H9 (cell line): ENCODE measurements around the gene SCP2. TPM values are rescaled to one million over a fixed set of nuclear protein-coding genes. Genes with fewer than 3 reads are reported as not detected.

Experiments used
- DNase-seq: peaks from one replicate; pipeline ENCODE4 v3.0.0-alpha.2; 2017
- H2AFZ ChIP-seq: one replicate; pipeline ENCODE4 v1.6.1; 2013; ENCODE audit warnings: mild to moderate bottlenecking, low read length, control low read depth, moderate library complexity
- H2AK5ac ChIP-seq: 2 replicates; pipeline ENCODE4 v1.6.1; 2013; ENCODE audit warnings: low read length, control low read depth, mixed read lengths; ENCODE audit not compliant: insufficient read length
- H2BK120ac ChIP-seq: one replicate; pipeline ENCODE4 v1.6.1; 2013; ENCODE audit warnings: low read depth, mild to moderate bottlenecking, low read length, control low read depth, inconsistent platforms; ENCODE audit not compliant: poor library complexity, severe bottlenecking
- H2BK12ac ChIP-seq: 2 replicates; pipeline ENCODE4 v1.6.1; 2013; ENCODE audit warnings: low read length, control low read depth, mixed read lengths, low read depth; ENCODE audit not compliant: insufficient read length
- H2BK15ac ChIP-seq: 2 replicates; pipeline ENCODE4 v1.6.1; 2013; ENCODE audit warnings: low read depth, low read length, control low read depth
- H2BK20ac ChIP-seq: one replicate; pipeline ENCODE4 v1.6.1; 2013; ENCODE audit warnings: low read depth, mild to moderate bottlenecking, low read length, control low read depth, inconsistent platforms; ENCODE audit not compliant: poor library complexity, severe bottlenecking
- H2BK5ac ChIP-seq: 2 replicates; pipeline ENCODE4 v1.6.1; 2013; ENCODE audit warnings: low read length, control low read depth, mixed read lengths; ENCODE audit not compliant: insufficient read length
- H3K14ac ChIP-seq: 2 replicates; pipeline ENCODE4 v1.6.1; 2013; ENCODE audit warnings: low read length, control low read depth; ENCODE audit not compliant: insufficient read depth
- H3K18ac ChIP-seq: 2 replicates; pipeline ENCODE4 v1.6.1; 2013; ENCODE audit warnings: low read depth, mild to moderate bottlenecking, mixed read lengths, low read length, control low read depth; ENCODE audit not compliant: insufficient read length
- H3K23ac ChIP-seq: 2 replicates; pipeline ENCODE4 v1.6.1; 2013; ENCODE audit warnings: low read length, control low read depth, mixed read lengths, low read depth; ENCODE audit not compliant: insufficient read length
- H3K23me2 ChIP-seq: 2 replicates; pipeline ENCODE4 v1.6.1; 2013; ENCODE audit warnings: low read depth, mild to moderate bottlenecking, mixed read lengths, low read length, control low read depth; ENCODE audit not compliant: insufficient read length, poor library complexity, severe bottlenecking
- H3K27ac ChIP-seq: 2 replicates; pipeline ENCODE4 v1.5.1; 2013; ENCODE audit warnings: low read length, control low read depth, mixed read lengths, low read depth; ENCODE audit not compliant: insufficient read length
- H3K27me3 ChIP-seq: 2 replicates; pipeline ENCODE4 v1.6.1; 2013; ENCODE audit warnings: low read length, control low read depth, inconsistent platforms; ENCODE audit not compliant: insufficient read depth
- H3K4ac ChIP-seq: 2 replicates; pipeline ENCODE4 v1.6.1; 2013; ENCODE audit warnings: low read depth, mild to moderate bottlenecking, control low read depth, inconsistent platforms, low read length, moderate library complexity
- H3K4me1 ChIP-seq: 2 replicates; pipeline ENCODE4 v1.6.1; 2013; ENCODE audit warnings: low read length, control low read depth, inconsistent platforms; ENCODE audit not compliant: insufficient read depth
- H3K4me2 ChIP-seq: 2 replicates; pipeline ENCODE4 v1.6.1; 2013; ENCODE audit warnings: low read length, control low read depth, mixed read lengths; ENCODE audit not compliant: insufficient read length, insufficient read depth
- H3K56ac ChIP-seq: 2 replicates; pipeline ENCODE4 v1.6.1; 2013; ENCODE audit warnings: low read depth, mild to moderate bottlenecking, mixed read lengths, low read length, control low read depth; ENCODE audit not compliant: insufficient read length
- H3K79me1 ChIP-seq: 2 replicates; pipeline ENCODE4 v1.6.1; 2013; ENCODE audit warnings: low read depth, mild to moderate bottlenecking, moderate library complexity, low read length, control low read depth, inconsistent platforms; ENCODE audit not compliant: insufficient read depth, poor library complexity, severe bottlenecking
- H3K79me2 ChIP-seq: 2 replicates; pipeline ENCODE4 v1.6.1; 2013; ENCODE audit warnings: low read length, control low read depth, inconsistent platforms; ENCODE audit not compliant: insufficient read depth
- H3K9ac ChIP-seq: 2 replicates; pipeline ENCODE4 v1.6.1; 2013; ENCODE audit warnings: low read length, control low read depth, mixed read lengths; ENCODE audit not compliant: insufficient read length; ENCODE audit errors: extremely low read depth
- H3K9me3 ChIP-seq: one replicate; pipeline ENCODE4 v1.6.1; 2013; ENCODE audit warnings: low read depth, low read length, inconsistent platforms; ENCODE audit not compliant: control insufficient read depth
- H3T11ph ChIP-seq: one replicate; pipeline ENCODE4 v1.6.1; 2013; ENCODE audit warnings: mild to moderate bottlenecking, low read length, control low read depth, inconsistent platforms
- H4K20me1 ChIP-seq: one replicate; pipeline ENCODE4 v1.6.1; 2013; ENCODE audit not compliant: control insufficient read depth, insufficient read length, insufficient read depth
- H4K5ac ChIP-seq: 2 replicates; pipeline ENCODE4 v1.6.1; 2013; ENCODE audit warnings: low read depth, mild to moderate bottlenecking, mixed read lengths, low read length, control low read depth; ENCODE audit not compliant: insufficient read length
- H4K8ac ChIP-seq: replicated peaks from 2 replicates; pipeline ENCODE4 v1.6.1; 2013; ENCODE audit warnings: low read length, control low read depth, mixed read lengths, low read depth; ENCODE audit not compliant: insufficient read length
- H4K91ac ChIP-seq: 2 replicates; pipeline ENCODE4 v1.6.1; 2013; ENCODE audit warnings: low read depth, mild to moderate bottlenecking, moderate library complexity, mixed read lengths, low read length, control low read depth; ENCODE audit not compliant: insufficient read length
- H3K27ac Mint-ChIP-seq, 3 experiments: 2 replicates in 2 of 3; 3 replicates in 1 of 3; pipeline ENCODE4 v1.8.0; 2020 to 2021; ENCODE audit warnings: mixed read lengths in 3 of 3, mild to moderate bottlenecking in 1 of 3, moderate library complexity in 1 of 3
- H3K27me3 Mint-ChIP-seq: 2 replicates; pipeline ENCODE4 v1.8.0; 2021; ENCODE audit warnings: low read depth, mild to moderate bottlenecking, moderate library complexity, mixed read lengths
- H3K36me3 Mint-ChIP-seq, 3 experiments: 2 replicates in 2 of 3; 3 replicates in 1 of 3; pipeline ENCODE4 v1.8.0; 2020 to 2021; ENCODE audit warnings: low read depth in 3 of 3, mixed read lengths in 3 of 3; ENCODE audit not compliant: insufficient read depth in 1 of 3
- H3K4me1 Mint-ChIP-seq, 2 experiments: 2 replicates each; pipeline ENCODE4 v1.8.0; 2020; ENCODE audit warnings: mixed read lengths in 2 of 2
- H3K4me3 Mint-ChIP-seq, 2 experiments: 2 replicates in 1 of 2; 3 replicates in 1 of 2; pipeline ENCODE4 v1.8.0; 2020 to 2021; ENCODE audit warnings: mild to moderate bottlenecking in 2 of 2, mixed read lengths in 2 of 2, moderate library complexity in 1 of 2
- H3K9me3 Mint-ChIP-seq, 2 experiments: 2 replicates in 1 of 2; 3 replicates in 1 of 2; pipeline ENCODE4 v1.8.0; 2020; ENCODE audit warnings: mild to moderate bottlenecking in 2 of 2, mixed read lengths in 2 of 2, moderate library complexity in 1 of 2
- WGBS: extraction: QIAGEN DNeasy Blood & Tissue Kit; methylation state at CpG from one replicate; pipeline ENCODE4 v1.1.7; 2013; ENCODE audit warnings: missing lambda C conversion rate, low lambda C conversion rate, mixed read lengths; ENCODE audit not compliant: insufficient read length; ENCODE audit errors: extremely low coverage; 5-methylcytosine and 5-hydroxymethylcytosine counted together
- total RNA-seq: library from RNA; stranded (reverse); gene quantifications from 2 replicates; pipeline ENCODE4 v1.2.1, GENCODE V29; 2021
- TF ChIP-seq, protein P1 (sequence below): fragments of 200-600 bp; sonication (generic); conservative IDR thresholded peaks from 3 replicates; pipeline ENCODE4 v1.8.0; 2021; ENCODE audit warnings: antibody characterized with exemption, mild to moderate bottlenecking

Gene SCP2
- total RNA-seq, 1 experiment from 2014 or later = 48.8 TPM

DNA sequence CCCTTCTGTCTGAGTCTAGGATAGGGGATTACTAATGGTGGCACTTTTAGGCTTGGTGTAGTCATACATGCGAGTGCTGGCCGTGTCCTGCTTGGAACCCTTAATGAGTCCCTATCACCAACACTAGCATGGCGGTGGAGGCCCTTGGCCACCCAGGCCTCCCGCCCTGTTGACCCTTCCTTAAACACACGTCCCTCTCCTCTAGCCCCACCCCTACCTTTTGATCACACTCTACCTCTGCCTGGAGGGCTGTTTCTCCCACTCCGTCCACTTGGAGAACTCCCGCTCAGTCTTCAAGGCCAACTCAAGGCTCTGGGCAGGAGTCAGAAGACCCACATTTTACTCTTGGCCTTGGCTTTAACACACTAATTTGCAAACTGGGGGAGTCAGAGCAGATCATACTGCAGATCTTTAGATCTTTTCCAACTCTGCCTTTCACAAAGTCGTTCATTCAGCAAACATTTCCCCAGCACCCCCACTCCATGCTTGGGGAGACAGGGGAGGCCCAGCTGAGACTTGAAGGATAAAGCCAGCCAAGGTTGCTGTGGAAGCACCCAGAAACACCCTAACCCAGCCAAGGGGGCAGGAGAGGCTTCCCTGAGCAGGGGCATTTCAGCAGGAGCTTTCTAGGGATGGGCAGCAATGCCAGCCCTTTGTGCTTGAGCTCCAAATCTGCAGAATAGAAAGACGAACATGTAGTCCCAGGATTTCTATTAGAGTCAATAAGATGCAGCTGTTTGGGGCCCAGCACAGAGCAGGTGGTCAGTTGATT is 136.9 kb downstream of the SCP2 start:
- no peaks in the 10 kb centered on the region; the same call in 1 of the 2 replicates for H3K4me1 ChIP-seq
- no peak overlapping the region for H2BK12ac ChIP-seq
- no peaks in the 10 kb centered on the region for H3K36me3 Mint-ChIP-seq
- H3K27me3 Mint-ChIP-seq = peaks cover 69% of the 10 kb centered on the region
- no peak overlapping the region for H3K23ac ChIP-seq
- no peak overlapping the region for H4K5ac ChIP-seq
- H3K4me3 Mint-ChIP-seq = peak overlapping the region in 1 of 2 experiments; percentile 80; a peak in 1 of 5 replicates
- H3K27ac ChIP-seq = no peak overlapping the region
- H3K14ac ChIP-seq = no peak overlapping the region
- H3K9ac ChIP-seq = no peak overlapping the region
- no peaks in the 10 kb centered on the region for H3K9me3 ChIP-seq
- no peaks in the 10 kb centered on the region for H4K20me1 ChIP-seq
- H4K8ac ChIP-seq = no peak overlapping the region
- H2BK20ac ChIP-seq = no peak overlapping the region
- no peaks in the 10 kb centered on the region for H3K9me3 Mint-ChIP-seq
- peaks cover 9% of the 10 kb centered on the region for H3K23me2 ChIP-seq
- no peaks in the 10 kb centered on the region for H3K79me1 ChIP-seq
- no peak overlapping the region for H3K56ac ChIP-seq
- no peak overlapping the region for H2BK120ac ChIP-seq
- H3K4ac ChIP-seq = no peak overlapping the region
- H3K79me2 ChIP-seq = no peaks in the 10 kb centered on the region
- no peak overlapping the region for H2BK15ac ChIP-seq
- no peak overlapping the region for H3K18ac ChIP-seq
- no peak overlapping the region for H4K91ac ChIP-seq
- peaks cover 6 to 11% of the 10 kb centered on the region in 2 experiments for H3K4me1 Mint-ChIP-seq
- WGBS = no CpG with 5 or more reads among the region's 9 CpGs
- H2AK5ac ChIP-seq = no peak overlapping the region
- no peak for DNase-seq
- no peak overlapping the region for H3K27ac Mint-ChIP-seq
- no peak overlapping the region for H2BK5ac ChIP-seq
- TF ChIP-seq, protein P1, sequence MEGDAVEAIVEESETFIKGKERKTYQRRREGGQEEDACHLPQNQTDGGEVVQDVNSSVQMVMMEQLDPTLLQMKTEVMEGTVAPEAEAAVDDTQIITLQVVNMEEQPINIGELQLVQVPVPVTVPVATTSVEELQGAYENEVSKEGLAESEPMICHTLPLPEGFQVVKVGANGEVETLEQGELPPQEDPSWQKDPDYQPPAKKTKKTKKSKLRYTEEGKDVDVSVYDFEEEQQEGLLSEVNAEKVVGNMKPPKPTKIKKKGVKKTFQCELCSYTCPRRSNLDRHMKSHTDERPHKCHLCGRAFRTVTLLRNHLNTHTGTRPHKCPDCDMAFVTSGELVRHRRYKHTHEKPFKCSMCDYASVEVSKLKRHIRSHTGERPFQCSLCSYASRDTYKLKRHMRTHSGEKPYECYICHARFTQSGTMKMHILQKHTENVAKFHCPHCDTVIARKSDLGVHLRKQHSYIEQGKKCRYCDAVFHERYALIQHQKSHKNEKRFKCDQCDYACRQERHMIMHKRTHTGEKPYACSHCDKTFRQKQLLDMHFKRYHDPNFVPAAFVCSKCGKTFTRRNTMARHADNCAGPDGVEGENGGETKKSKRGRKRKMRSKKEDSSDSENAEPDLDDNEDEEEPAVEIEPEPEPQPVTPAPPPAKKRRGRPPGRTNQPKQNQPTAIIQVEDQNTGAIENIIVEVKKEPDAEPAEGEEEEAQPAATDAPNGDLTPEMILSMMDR = no peak
- peaks cover 35% of the 10 kb centered on the region; the same call in 1 of the 2 replicates for H3K27me3 ChIP-seq
- H3K4me2 ChIP-seq = no peak overlapping the region
- H3T11ph ChIP-seq = no peak overlapping the region
- no peak overlapping the region for H2AFZ ChIP-seq
